NCI-H187 treated with DMSO at 0.1 percent for 48 hours (cell line): Measurements from ENCODE around the gene POM121C.
"Not testable (repeated sequence)": the region's sequence is repeated elsewhere in the genome, so short reads cannot be mapped to it uniquely, and the experiment has no call there.

ENCODE experiments used
- DNase-seq: peaks from one replicate; lab custom pipeline; 2025; lab: John Stamatoyannopoulos, UW

POM121C gene

GRCh38 chr7:75485979-75486643 is at the start of gene POM121C:
POM121C (minus strand) TSS chr7:75486299; CDS start chr7:75441496, 44,803 bp downstream.
- DNase-seq: peak; percentile 28

DNA sequence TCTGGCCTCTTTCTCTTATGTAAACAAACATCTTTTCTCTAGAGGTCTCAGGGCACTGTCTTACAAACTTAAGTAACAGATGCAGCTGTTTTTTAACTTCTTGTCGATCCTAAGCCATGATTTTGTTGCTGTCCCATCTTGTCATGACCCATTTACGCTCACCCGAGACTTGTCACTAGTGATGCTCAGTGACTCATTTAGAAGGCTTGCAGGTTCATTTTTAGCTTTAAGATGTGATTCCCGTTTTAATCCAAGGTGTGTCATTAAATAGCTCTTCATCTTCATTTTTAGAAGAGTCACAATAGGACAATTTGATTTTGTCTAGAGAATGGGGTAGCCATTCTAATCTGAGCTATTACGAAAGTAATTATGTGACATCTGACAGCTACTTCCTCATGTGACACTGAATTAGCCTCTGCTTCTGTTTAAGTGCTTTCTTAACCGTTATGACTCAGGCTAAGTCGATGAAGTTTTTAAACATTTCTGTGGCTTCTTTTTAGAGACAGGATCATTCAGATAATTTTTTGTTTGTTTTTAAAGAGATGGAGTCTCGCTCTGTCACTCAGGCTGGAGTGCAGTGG is 48.7 kb upstream of the POM121C start:
- no peak for DNase-seq

- DNase-seq: no peak
These were observed 47.8 kb upstream of the POM121C start for GRCh38 chr7:75533926-75534325.

DNA sequence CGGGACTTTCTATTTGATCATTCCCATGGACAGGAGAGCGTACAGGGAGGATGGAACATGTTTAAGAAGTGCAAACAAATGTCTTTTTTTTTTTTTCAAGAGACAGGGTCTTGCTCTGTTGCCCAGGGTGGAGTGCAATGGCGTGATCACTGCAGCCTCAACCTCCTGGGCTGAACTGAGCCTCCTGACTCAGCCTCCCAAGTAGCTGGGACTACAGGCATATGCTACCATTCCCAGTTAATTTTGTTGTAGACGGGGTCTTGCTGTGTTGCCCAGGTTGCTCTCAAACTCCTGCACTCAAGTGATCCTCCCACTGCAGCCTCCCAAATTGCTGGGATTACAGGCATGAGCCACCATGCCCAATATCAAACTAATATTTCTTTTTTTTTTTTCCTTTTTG is 46.5 kb upstream of the POM121C start:
- no peak for DNase-seq

DNA sequence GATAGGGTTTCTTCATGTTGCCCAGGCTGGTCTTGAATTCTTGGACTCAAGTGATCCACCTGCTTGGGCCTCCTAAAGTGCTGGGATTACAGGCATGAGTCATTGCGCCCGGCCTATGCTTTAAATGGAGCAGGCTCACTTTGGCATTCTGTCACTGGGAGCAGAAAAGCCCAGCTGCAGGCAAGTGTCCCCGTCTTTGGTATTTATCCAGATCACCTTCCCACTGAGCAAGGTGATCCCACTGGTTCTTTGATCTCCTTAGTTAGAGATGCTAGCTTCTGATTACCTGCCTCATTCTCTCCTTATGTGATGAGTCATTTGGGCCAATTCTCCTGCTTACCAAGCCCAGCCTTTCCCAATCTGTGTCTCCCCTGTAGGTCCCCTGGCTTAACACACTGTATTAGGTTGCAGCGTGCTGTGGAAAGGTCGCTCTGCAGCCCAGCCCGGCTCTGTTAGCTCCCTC is 45.3 kb upstream of the POM121C start:
- DNase-seq: no peak

DNA sequence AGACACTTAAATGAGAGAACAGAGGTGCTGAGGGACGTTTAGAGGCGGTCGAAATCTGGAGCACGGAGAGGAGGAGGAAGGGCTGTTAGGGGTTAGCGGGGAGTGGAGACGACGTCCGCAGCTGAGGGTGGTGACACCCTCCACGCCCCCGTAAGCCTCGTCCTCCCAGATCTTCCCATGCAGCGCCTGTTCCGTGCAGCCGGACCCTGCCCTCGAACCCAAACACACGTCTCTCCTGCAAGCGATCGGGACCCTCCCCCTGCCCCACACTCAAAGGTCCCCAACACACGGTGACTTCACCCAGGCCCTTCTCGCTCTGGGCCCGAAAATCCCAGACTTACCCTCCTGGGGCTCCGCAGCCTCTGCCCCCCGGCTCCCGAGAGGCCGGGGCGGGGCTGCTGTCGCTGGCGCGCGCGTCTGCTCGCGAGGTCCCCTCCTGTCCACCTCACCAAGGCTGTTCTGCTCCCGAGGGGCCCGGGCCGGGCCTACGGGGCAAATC is 41.2 kb upstream of the POM121C start:
- not testable (repeated sequence) for DNase-seq

DNA sequence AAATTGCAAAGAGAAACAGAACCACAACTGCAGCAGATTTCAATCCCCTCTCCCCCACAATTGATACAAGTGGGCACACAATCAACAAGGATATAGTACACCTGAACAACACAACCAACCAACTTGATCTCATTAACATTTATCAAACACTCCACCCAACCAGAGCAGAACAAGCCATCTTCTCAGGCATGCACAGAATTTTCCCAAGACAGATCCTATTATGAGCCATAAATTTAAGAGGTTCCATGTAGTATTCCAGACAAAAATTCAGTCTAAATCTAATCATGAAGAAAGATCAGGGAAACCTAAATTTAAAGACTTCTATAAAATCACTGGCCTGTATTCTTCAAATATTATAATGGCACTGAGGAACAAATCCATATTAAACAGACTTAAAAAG is 35.6 kb upstream of the POM121C start:
- not testable (repeated sequence) for DNase-seq

DNA sequence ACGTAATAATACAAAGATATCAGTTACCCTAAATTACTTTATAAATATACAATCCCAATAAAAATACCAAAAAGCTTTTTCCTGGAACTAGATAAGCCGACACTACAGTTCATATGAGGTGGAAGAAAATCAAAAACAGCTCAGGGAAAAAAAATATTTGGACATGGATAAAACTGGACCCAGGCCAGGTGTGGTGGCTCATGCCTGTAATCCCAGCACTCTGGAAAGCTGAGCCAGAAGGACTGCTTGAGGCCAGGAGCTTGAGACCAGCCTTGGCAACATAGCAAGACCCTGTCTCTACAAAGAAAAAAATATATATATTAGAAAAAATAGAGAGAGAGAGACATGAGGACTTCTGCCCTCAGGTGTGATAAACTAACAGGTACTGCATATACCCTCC is 32.7 kb upstream of the POM121C start:
- not testable (repeated sequence) for DNase-seq

DNA sequence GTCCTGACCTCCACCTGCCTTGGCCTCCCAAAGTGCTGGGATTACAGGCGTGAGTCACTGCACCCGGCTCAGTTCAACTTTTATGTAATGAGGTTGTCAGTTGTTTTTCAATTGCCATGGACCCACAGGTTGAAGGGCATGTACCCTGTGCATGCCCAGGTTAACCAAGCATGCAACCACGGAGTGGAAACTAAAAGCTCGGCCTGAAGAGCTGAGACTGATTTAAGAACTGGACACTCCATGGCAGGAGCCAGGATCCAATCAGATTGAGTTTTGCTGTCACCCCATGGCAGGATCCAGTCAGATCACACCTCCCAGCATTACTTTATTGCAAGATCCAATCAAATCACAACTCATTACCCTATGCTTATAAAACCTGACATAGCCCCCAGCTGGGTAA is 22.9 kb upstream of the POM121C start:
- DNase-seq: not testable (repeated sequence)

GRCh38 chr7:75492020-75492419 is 5.9 kb upstream of the POM121C start, which contains the start of gene SPDYE5:
SPDYE5 (plus strand) TSS chr7:75492320; CDS start chr7:75494048, 1,728 bp downstream.
- not testable (repeated sequence) for DNase-seq

DNA sequence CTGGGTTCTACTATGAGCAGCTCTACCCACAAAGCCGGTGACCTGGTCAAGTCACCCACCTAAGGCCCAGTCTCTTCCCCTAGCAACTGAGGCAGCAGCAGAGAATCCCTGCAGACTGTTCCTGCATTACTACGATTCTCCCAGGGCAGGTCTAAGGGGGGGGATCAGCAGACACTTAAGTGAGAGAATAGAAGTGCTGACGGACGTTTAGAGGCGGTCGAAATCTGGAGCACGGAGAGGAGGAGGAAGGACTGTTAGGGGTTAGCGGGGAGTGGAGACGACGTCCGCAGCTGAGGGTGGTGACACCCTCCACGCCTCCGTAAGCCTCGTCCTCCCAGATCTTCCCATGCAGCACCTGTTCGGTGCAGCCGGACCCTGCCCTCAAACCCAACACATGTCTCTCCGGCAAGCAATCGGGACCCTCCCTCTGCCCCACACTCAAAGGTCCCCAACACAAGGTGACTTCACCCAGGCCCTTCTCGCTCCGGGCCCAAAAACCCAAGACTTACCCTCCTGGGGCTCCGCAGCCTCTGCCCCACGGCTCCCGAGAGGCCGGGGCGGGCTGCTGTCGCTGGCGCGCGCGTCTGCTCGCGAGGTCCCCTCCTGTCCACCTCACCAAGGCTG is 632 bp downstream of the POM121C start:
- DNase-seq: not testable (repeated sequence)

GRCh38 chr7:75480313-75480712 is 5.8 kb downstream of the POM121C start:
- not testable (repeated sequence) for DNase-seq

DNA sequence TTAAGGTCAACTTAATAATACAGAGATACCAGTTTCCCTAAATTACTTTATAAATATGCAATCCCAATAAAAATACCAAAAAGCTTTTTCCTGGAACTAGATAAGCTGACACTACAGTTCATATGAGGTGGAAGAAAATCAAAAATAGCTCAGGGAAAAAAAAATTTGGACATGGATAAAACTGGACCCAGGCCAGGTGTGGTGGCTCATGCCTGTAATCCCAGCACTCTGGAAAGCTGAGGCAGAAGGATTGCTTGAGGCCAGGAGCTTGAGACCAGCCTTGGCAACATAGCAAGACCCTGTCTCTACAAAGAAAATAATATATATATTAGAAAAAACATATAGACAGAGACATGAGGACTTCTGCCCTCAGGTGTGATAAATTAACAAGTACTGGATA is 8.6 kb downstream of the POM121C start:
- not testable (repeated sequence) for DNase-seq

- DNase-seq: not testable (repeated sequence)
These were observed 15.9 kb downstream of the POM121C start for GRCh38 chr7:75470166-75470565.

DNA sequence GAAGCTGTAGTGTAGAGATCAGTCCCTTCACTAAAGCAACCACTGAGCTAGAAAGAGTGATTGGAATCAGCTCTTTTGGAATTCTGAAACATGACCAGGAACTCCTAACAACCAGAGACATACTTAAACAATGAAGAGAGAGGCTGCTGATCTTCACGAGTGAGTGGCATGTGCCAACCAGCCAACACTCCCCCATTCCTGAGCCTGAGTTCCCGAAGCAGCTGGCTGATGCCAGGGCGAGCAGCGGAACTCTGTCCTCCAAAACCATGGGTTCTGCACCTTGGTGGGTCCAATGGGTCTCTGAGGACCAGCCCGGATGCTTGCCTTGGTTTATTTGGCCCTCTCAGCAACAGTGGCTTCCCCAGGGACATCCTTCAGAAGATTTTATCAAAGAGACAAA is 25.6 kb downstream of the POM121C start:
- DNase-seq: not testable (repeated sequence)

GRCh38 chr7:75458034-75458433 is 28.1 kb downstream of the POM121C start:
- DNase-seq: not testable (repeated sequence)

GRCh38 chr7:75456403-75456802 is 29.7 kb downstream of the POM121C start:
- not testable (repeated sequence) for DNase-seq

DNA sequence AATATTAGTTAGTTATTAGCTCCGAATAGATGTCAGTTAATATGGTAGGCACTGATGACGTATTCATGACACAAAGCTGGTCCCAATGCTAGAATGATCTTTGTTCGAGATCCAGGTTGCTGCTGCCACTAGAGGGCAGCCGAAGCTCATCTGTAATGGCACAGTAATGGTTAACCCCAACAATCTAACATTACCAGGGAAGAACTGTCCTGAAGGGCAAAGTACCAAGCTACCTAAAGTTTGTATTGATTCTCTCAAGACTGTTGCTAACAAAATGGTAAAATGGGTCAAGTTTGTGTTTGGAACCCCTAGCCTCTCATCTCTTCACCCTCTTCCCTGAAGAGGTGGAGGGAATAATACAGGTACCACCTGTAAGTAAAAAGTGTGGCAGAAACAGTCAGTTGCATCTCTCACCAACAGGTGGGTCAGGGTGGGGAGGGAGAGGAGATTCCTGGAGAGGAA is 33.6 kb downstream of the POM121C start:
- not testable (repeated sequence) for DNase-seq

DNA sequence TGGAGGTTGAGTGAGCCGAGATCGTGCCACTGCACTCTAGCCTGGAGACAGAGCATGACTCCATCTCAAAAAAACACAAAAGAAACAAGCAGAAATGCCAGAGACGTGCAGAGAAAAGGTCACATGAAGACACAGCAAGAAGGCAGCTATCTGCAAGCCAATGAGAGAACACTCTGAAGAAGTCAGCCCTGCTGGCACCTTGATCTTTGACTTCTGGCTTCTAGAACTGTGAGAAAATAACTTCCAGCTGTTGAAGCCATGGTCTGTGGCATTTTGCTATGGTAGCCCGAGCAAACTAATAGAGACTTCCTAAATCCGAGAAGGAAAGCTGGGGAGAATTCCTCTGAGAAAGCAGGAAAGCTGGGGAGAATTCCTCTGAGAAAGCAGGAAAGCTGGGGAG is 36.2 kb downstream of the POM121C start:
- DNase-seq: not testable (repeated sequence)

- DNase-seq: not testable (repeated sequence)
These were observed 43.5 kb downstream of the POM121C start for GRCh38 chr7:75442465-75443111.

- not testable (repeated sequence) for DNase-seq
These were observed 44.0 kb downstream of the POM121C start for GRCh38 chr7:75442101-75442464.

DNA sequence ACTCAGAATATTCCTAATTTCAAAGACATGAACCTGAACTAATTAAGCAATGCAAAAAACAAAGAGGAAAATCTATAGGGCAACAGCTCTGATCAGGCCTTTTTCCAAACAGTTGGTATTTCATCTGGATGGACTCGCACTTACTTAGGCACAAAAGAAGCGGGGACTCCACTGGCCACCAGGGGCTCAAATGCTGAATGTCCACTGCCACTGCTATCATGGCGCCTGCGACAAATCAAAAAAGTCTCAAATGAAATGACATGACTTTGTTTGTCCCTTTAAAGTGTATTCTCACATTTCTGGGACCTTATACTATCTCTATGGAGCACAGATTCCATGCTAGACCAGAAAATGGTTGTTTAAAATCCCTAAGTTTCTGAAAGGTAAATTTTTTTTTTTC is 47.1 kb downstream of the POM121C start:
- DNase-seq: not testable (repeated sequence)
